Tibial nerve (tissue), 4 donors: ENCODE data around the gene SDK1. TPM values are rescaled to one million over a fixed set of nuclear protein-coding genes. Genes with fewer than 3 reads are reported as not detected.

Source experiments
- DNase-seq, 2 donors: peaks; one replicate each; pipeline ENCODE4 v3.0.0-alpha.2; 2019; ENCODE audit warnings: low spot score in 2 of 2
- H3K27ac ChIP-seq, 4 donors: fragments of 200-600 bp; sonication (generic) in 3 of 4; one replicate each; pipeline ENCODE4 v1.5.1; 2017 to 2019; ENCODE audit warnings: mild to moderate bottlenecking in 1 of 4
- H3K27me3 ChIP-seq, 2 donors: fragments of 200-600 bp; sonication (generic) in 1 of 2; one replicate each; pipeline versions ENCODE4 v1.5.1 to v1.6.0; 2017 to 2019
- H3K36me3 ChIP-seq, 3 donors: fragments of 200-600 bp; sonication (generic); one replicate each; pipeline ENCODE4 v1.5.1; 2018 to 2019
- H3K4me1 ChIP-seq, 4 donors: fragments of 200-600 bp; sonication (generic) in 3 of 4; one replicate each; pipeline ENCODE4 v1.5.1; 2017 to 2019
- H3K4me3 ChIP-seq, 4 donors: fragments of 200-600 bp; sonication (generic) in 3 of 4; one replicate each; pipeline ENCODE4 v1.5.1; 2017 to 2019; ENCODE audit warnings: mild to moderate bottlenecking in 1 of 4, moderate library complexity in 1 of 4
- H3K9me3 ChIP-seq, 4 donors: fragments of 200-600 bp; sonication (generic) in 3 of 4; one replicate each; pipeline ENCODE4 v1.5.1; 2017 to 2019
- EP300 ChIP-seq, 2 donors: sonication (generic); formaldehyde crosslinking; IDR thresholded peaks; one replicate each; pipeline ENCODE4 v1.6.1; 2017; ENCODE audit warnings: antibody characterized with exemption in 2 of 2, mild to moderate bottlenecking in 1 of 2
- POLR2A ChIP-seq, 2 donors: fragments of 450-650 bp; IDR thresholded peaks; one replicate each; pipeline ENCODE4 v1.6.1; 2017; ENCODE audit warnings: antibody characterized with exemption in 2 of 2, mild to moderate bottlenecking in 2 of 2, moderate library complexity in 2 of 2
- WGBS, 2 donors: methylation state at CpG; one replicate each; pipeline ENCODE4 v1.1.5; 2018; 5-methylcytosine and 5-hydroxymethylcytosine counted together
- total RNA-seq, 4 donors: library from RNA; depleted of rRNA; stranded (reverse); fragments of >200 nt; gene quantifications; one replicate each; pipeline ENCODE4 v1.1.0, GENCODE V29; 2016
- TF ChIP-seq, protein P1 (sequence below), 5 experiments: fragments of 200-600 bp in 3 of 5; fragments of 450-650 bp in 2 of 5; sonication (generic) in 3 of 5; IDR thresholded peaks; one replicate each; pipeline ENCODE4 v1.5.1; 2016 to 2019; ENCODE audit warnings: antibody characterized with exemption in 5 of 5, mild to moderate bottlenecking in 3 of 5, moderate library complexity in 2 of 5

Gene SDK1
- total RNA-seq, 4 donors from 2014 or later: 8.2 to 16.2 (median 12.9) TPM

DNA sequence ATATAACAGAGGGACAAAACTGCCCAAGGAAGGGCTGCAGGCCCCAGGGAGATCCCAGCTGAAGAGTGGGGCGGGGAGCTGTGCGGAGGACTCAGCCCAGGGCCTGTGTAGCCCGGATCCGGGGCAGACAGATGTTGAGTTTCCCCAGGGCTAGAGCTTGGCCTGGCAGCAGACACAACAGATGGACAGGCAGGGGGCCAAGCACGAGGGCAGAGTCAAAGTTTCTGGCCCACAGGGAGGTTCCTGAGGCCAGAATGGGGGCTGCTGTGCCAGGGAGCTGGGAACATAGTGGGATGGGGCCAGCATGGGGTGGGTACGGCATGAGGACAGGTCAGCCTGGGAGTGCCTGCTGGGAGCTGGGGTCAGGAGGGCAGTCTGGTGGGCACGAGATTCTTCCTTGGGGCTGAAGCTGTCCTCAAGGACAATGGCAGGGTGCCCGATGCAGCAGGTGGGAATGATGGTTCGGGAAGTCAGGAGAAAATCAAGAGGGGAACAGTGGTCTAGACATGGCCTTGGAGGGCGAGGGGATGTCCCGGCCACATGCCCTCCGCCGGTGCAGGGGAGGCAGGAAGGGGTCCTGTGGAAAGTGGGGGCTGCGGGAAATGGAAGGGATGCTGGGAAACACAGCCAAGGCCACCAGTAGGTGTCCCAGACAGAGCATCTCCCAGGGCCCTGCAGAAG is 862.0 kb downstream of the SDK1 start:
- Histone ChIP-seq H3K36me3 (no peaks in the 10 kb centered on the region), H3K27me3 (no peaks in the 10 kb centered on the region), H3K27ac (no peak overlapping the region), H3K4me1 (peaks cover 0 to 19% (median 0%) of the 10 kb centered on the region in 4 donors), H3K9me3 (no peaks in the 10 kb centered on the region), H3K4me3 (no peak overlapping the region)
- TF ChIP-seq, protein P1, sequence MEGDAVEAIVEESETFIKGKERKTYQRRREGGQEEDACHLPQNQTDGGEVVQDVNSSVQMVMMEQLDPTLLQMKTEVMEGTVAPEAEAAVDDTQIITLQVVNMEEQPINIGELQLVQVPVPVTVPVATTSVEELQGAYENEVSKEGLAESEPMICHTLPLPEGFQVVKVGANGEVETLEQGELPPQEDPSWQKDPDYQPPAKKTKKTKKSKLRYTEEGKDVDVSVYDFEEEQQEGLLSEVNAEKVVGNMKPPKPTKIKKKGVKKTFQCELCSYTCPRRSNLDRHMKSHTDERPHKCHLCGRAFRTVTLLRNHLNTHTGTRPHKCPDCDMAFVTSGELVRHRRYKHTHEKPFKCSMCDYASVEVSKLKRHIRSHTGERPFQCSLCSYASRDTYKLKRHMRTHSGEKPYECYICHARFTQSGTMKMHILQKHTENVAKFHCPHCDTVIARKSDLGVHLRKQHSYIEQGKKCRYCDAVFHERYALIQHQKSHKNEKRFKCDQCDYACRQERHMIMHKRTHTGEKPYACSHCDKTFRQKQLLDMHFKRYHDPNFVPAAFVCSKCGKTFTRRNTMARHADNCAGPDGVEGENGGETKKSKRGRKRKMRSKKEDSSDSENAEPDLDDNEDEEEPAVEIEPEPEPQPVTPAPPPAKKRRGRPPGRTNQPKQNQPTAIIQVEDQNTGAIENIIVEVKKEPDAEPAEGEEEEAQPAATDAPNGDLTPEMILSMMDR (IDR thresholded peaks at IDR 0.05): no peak
- no peak for TF ChIP-seq POLR2A (IDR thresholded peaks at IDR 0.05)
- no peak for TF ChIP-seq EP300 (IDR thresholded peaks at IDR 0.05)
- WGBS, 2 donors: 79 to 85% methylated on average over 14 of the region's 14 CpGs
- DNase-seq: no peak

GRCh38 chr7:4163565-4164203 is 862.6 kb downstream of the SDK1 start:
- Histone ChIP-seq H3K4me1 (peaks cover 0 to 17% (median 0%) of the 10 kb centered on the region in 4 donors), H3K36me3 (no peaks in the 10 kb centered on the region), H3K9me3 (no peaks in the 10 kb centered on the region), H3K4me3 (no peak overlapping the region), H3K27me3 (no peaks in the 10 kb centered on the region), H3K27ac (no peak overlapping the region)
- DNase-seq: no peak
- TF ChIP-seq POLR2A (IDR thresholded peaks at IDR 0.05): no peak
- TF ChIP-seq EP300 (IDR thresholded peaks at IDR 0.05): no peak
- TF ChIP-seq, protein P1 (IDR thresholded peaks at IDR 0.05): no peak
- 94 to 95% methylated on average over 13 of the region's 13 CpGs for WGBS, 2 donors

- Histone ChIP-seq H3K27ac (no peak overlapping the region), H3K27me3 (no peaks in the 10 kb centered on the region), H3K36me3 (no peaks in the 10 kb centered on the region), H3K9me3 (no peaks in the 10 kb centered on the region), H3K4me1 (peaks cover 0 to 9% (median 0%) of the 10 kb centered on the region in 4 donors), H3K4me3 (no peak overlapping the region)
- DNase-seq: no peak
- TF ChIP-seq POLR2A (IDR thresholded peaks at IDR 0.05) (no peak), EP300 (IDR thresholded peaks at IDR 0.05) (no peak)
- TF ChIP-seq, protein P1 (IDR thresholded peaks at IDR 0.05): no peak
- WGBS, 2 donors: 80 to 85% methylated on average over 8 of the region's 8 CpGs
Measured at GRCh38 chr7:4164556-4164955, 863.5 kb downstream of the SDK1 start.

- no peak overlapping the region for H3K27ac ChIP-seq
- WGBS, 2 donors: 81 to 95% methylated on average over 14 of the region's 14 CpGs
- TF ChIP-seq, protein P1 (IDR thresholded peaks at IDR 0.05): no peak
- TF ChIP-seq POLR2A (IDR thresholded peaks at IDR 0.05): no peak
- TF ChIP-seq EP300 (IDR thresholded peaks at IDR 0.05): no peak
- no peaks in the 10 kb centered on the region for H3K9me3 ChIP-seq
- no peaks in the 10 kb centered on the region for H3K4me1 ChIP-seq
- H3K4me3 ChIP-seq: no peak overlapping the region
- H3K36me3 ChIP-seq: no peaks in the 10 kb centered on the region
- no peak for DNase-seq
- H3K27me3 ChIP-seq: no peaks in the 10 kb centered on the region
Measured at GRCh38 chr7:4166340-4166739, 865.3 kb downstream of the SDK1 start.

- Histone ChIP-seq H3K4me1 (no peaks in the 10 kb centered on the region), H3K9me3 (no peaks in the 10 kb centered on the region), H3K27ac (no peak overlapping the region), H3K36me3 (no peaks in the 10 kb centered on the region), H3K4me3 (no peak overlapping the region), H3K27me3 (no peaks in the 10 kb centered on the region)
- DNase-seq: no peak
- TF ChIP-seq, protein P1 (IDR thresholded peaks at IDR 0.05): no peak
- TF ChIP-seq EP300 (IDR thresholded peaks at IDR 0.05) (no peak), POLR2A (IDR thresholded peaks at IDR 0.05) (no peak)
- WGBS, 2 donors: 77 to 81% methylated on average over 8 of the region's 8 CpGs
Measured at GRCh38 chr7:4166807-4167206, 865.8 kb downstream of the SDK1 start.
